HepG2 (cell line): Measurements from ENCODE around the gene SLC4A2. TPM values are rescaled to one million over a fixed set of nuclear protein-coding genes. Genes with fewer than 3 reads are reported as not detected.

Experiments
- ATAC-seq: fragments of 200-7000 bp; cut with Tn5 transposase; 3 replicates; pipeline ENCODE4 v1.9.1; 2020; ENCODE audit warnings: mild to moderate bottlenecking, moderate library complexity
- BruUV-seq: library from RNA; stranded (reverse); fragments of 400-500 nt; replicated peaks from 2 replicates; lab custom pipeline; 2021; lab: Mats Ljungman, UMichigan
- CTCF ChIA-PET: fragments of 300-600 bp; formaldehyde crosslinking; extraction: SDS; loops from one replicate; lab custom pipeline; 2021; ENCODE audit warnings: low total read pairs, inconsistent platforms, low intra/inter-chr PET ratio; lab: Yijun Ruan, JAX
- POLR2A ChIA-PET: fragments of 350-600 bp; sonication (Branson Sonifier 250); formaldehyde crosslinking; loops from one replicate; lab custom pipeline; 2020; ENCODE audit warnings: antibody characterized with exemption, inconsistent platforms; lab: Yijun Ruan, JAX
- DNase-seq: peaks from one replicate; pipeline ENCODE4 v3.0.0-alpha.2; 2015; ENCODE audit warnings: low spot score
- FAIRE-seq: peaks from 3 replicates; lab custom pipeline; 2011; peaks lifted over from hg19 to GRCh38; lab: Jason Lieb, UNC
- H2AFZ ChIP-seq: one replicate; pipeline ENCODE4 v1.6.1; 2011; ENCODE audit warnings: low read length, inconsistent platforms
- H3K27ac ChIP-seq: fragments of 300-600 bp; 3 replicates; pipeline ENCODE4 v1.8.0; 2011; ENCODE audit warnings: mixed run types, mild to moderate bottlenecking, mixed read lengths, low read length, inconsistent platforms; ENCODE audit not compliant: insufficient read depth; ENCODE audit errors: extremely low read length
- H3K27me3 ChIP-seq, 2 experiments: fragments of 200-600 bp in 1 of 2; 2 replicates in 1 of 2; 3 replicates in 1 of 2; pipeline versions ENCODE4 v1.6.0 to v1.8.0; 2011; ENCODE audit warnings: low read length in 2 of 2, mild to moderate bottlenecking in 2 of 2, moderate library complexity in 2 of 2, inconsistent platforms in 1 of 2; ENCODE audit not compliant: insufficient read depth in 2 of 2, control insufficient read depth in 1 of 2
- H3K36me3 ChIP-seq, 2 experiments: fragments of 200-600 bp in 1 of 2; replicated peaks in 1 of 2; 2 replicates in 1 of 2; 3 replicates in 1 of 2; pipeline versions ENCODE4 v1.5.1 to v1.8.0; 2011; ENCODE audit warnings: low read length in 2 of 2, inconsistent platforms in 1 of 2; ENCODE audit not compliant: insufficient read depth in 2 of 2, control insufficient read depth in 1 of 2
- H3K4me1 ChIP-seq: 2 replicates; pipeline ENCODE4 v1.5.1; 2012; ENCODE audit warnings: low read length, inconsistent platforms; ENCODE audit not compliant: insufficient read depth
- H3K4me2 ChIP-seq: 2 replicates; pipeline ENCODE4 v1.6.0; 2011; ENCODE audit warnings: low read depth, low read length, inconsistent platforms
- H3K4me3 ChIP-seq, 3 experiments: fragments of 200-600 bp in 1 of 3; sonication (generic), shearing (Covaris generic) in 1 of 3; replicated peaks in 1 of 3; 2 replicates each; pipeline ENCODE4 v1.5.1; 2011 to 2016; ENCODE audit warnings: low read length in 3 of 3, inconsistent platforms in 2 of 3, low read depth in 2 of 3, mild to moderate bottlenecking in 2 of 3, control low read depth in 1 of 3, mixed read lengths in 1 of 3; ENCODE audit not compliant: insufficient read depth in 1 of 3
- H3K79me2 ChIP-seq: one replicate; pipeline ENCODE4 v1.6.1; 2011; ENCODE audit warnings: low read length, inconsistent platforms; ENCODE audit not compliant: insufficient read depth
- H3K9ac ChIP-seq: 2 replicates; pipeline ENCODE4 v1.6.0; 2011; ENCODE audit warnings: mild to moderate bottlenecking, low read depth, low read length, inconsistent platforms; ENCODE audit not compliant: insufficient read depth
- H3K9me3 ChIP-seq: 2 replicates; pipeline ENCODE4 v1.5.1; 2012; ENCODE audit warnings: mild to moderate bottlenecking, low read length
- H4K20me1 ChIP-seq: 2 replicates; pipeline ENCODE4 v1.6.0; 2011; ENCODE audit warnings: inconsistent platforms, mild to moderate bottlenecking, low read length, moderate library complexity; ENCODE audit not compliant: insufficient read depth
- CHD4 ChIP-seq: fragments of 200-600 bp; sonication (generic); IDR thresholded peaks from 2 replicates; pipeline ENCODE4 v1.7.0; 2017; ENCODE audit warnings: mild to moderate bottlenecking, low read length, borderline replicate concordance
- FOSL1 ChIP-seq: sonication (generic); formaldehyde crosslinking; IDR thresholded peaks from 2 replicates; pipeline ENCODE4 v1.9.0; 2021; ENCODE audit warnings: missing genetic modification reagents, borderline replicate concordance
- HCFC1 ChIP-seq: fragments of 150-350 bp; IDR thresholded peaks from 2 replicates; pipeline ENCODE4 v1.6.1; 2014; ENCODE audit warnings: low read depth, low read length
- HDAC2 ChIP-seq: sonication (generic); formaldehyde crosslinking; IDR thresholded peaks from 2 replicates; pipeline ENCODE4 v1.4.0; 2020; ENCODE audit warnings: missing genetic modification reagents
- HDAC6 ChIP-seq: fragments of 200-600 bp; sonication (generic); IDR thresholded peaks from 2 replicates; pipeline ENCODE4 v1.7.0; 2017; ENCODE audit warnings: mild to moderate bottlenecking, antibody characterized with exemption, low read length, low read depth
- NR2C2 ChIP-seq: sonication (generic); formaldehyde crosslinking; IDR thresholded peaks from 2 replicates; pipeline ENCODE4 v1.4.0; 2020; ENCODE audit warnings: missing genetic modification reagents, mild to moderate bottlenecking, moderate library complexity, borderline replicate concordance
- NR3C1 ChIP-seq: sonication (generic); formaldehyde crosslinking; IDR thresholded peaks from 2 replicates; pipeline ENCODE4 v1.4.0; 2020; ENCODE audit warnings: missing genetic modification reagents
- SATB2 ChIP-seq: sonication (generic); formaldehyde crosslinking; IDR thresholded peaks from 2 replicates; pipeline ENCODE4 v1.5.0; 2020; ENCODE audit warnings: missing genetic modification reagents
- SCMH1 ChIP-seq: sonication (generic); formaldehyde crosslinking; IDR thresholded peaks from 2 replicates; pipeline ENCODE4 v1.9.0; 2021; ENCODE audit warnings: missing genetic modification reagents, mild to moderate bottlenecking, borderline replicate concordance
- TAF1 ChIP-seq: sonication (generic); formaldehyde crosslinking; IDR thresholded peaks from 2 replicates; pipeline ENCODE4 v1.4.0; 2020; ENCODE audit warnings: missing genetic modification reagents
- TCF7L2 ChIP-seq: IDR thresholded peaks from 2 replicates; pipeline ENCODE4 v1.6.1; 2011; ENCODE audit warnings: mild to moderate bottlenecking, low read depth, low read length, moderate library complexity
- TOPORS ChIP-seq: sonication (generic); formaldehyde crosslinking; IDR thresholded peaks from 2 replicates; pipeline ENCODE4 v1.8.0; 2023; ENCODE audit warnings: mild to moderate bottlenecking, missing genetic modification reagents
- ZFP36L1 ChIP-seq: sonication (generic); formaldehyde crosslinking; IDR thresholded peaks from 2 replicates; pipeline ENCODE4 v1.8.0; 2022; ENCODE audit warnings: mild to moderate bottlenecking, missing genetic modification reagents, moderate library complexity
- ZNF205 ChIP-seq: IDR thresholded peaks from 2 replicates; pipeline ENCODE4 v1.6.1; 2018; ENCODE audit warnings: missing biosample characterization, missing genetic modification reagents
- ZNF720 ChIP-seq: sonication (generic); formaldehyde crosslinking; IDR thresholded peaks from 2 replicates; pipeline ENCODE4 v1.4.0; 2020; ENCODE audit warnings: missing genetic modification reagents
- WGBS: methylation state at CpG from one replicate; pipeline ENCODE4 v1.1.6; 2017; ENCODE audit warnings: low lambda C conversion rate; 5-methylcytosine and 5-hydroxymethylcytosine counted together
- in situ Hi-C: cut with HindIII; loops from 2 replicates; pipeline ENCODE4 v1.10.0; 2017; ENCODE audit warnings: low pct_unique_long_range_greater_than_20kb; ENCODE audit not compliant: extremely low pct_ligation_motif_present
- intact Hi-C: fragments of 100-400 bp; cut with micrococcal nuclease; formaldehyde crosslinking; loops from one replicate; pipeline ENCODE4 v1.10.0; 2022; ENCODE audit not compliant: unreplicated experiment
- polyA plus RNA-seq, 8 experiments: library from polyadenylated mRNA; depleted of rRNA in 3 of 8; stranded (reverse) in 7 of 8; unstranded in 1 of 8; fragments of >200 nt; fragmentation: Illumina TruSeq in 4 of 8; extraction: Trizol in 4 of 8; gene quantifications; 2 replicates each; pipeline versions ENCODE4 v1.2.1 to v1.2.3, GENCODE V29; 2011 to 2016; ENCODE audit warnings: low read depth in 4 of 8, missing spikeins in 1 of 8, mixed read lengths in 1 of 8; ENCODE audit not compliant: insufficient read depth in 1 of 8
- total RNA-seq, 5 experiments: library from RNA; depleted of rRNA; stranded (reverse); fragments of >200 nt; fragmentation: Illumina TruSeq; extraction: Trizol; gene quantifications; 2 replicates each; pipeline ENCODE4 v1.2.3, GENCODE V29; 2016; ENCODE audit warnings: low read depth in 1 of 5
- TF ChIP-seq, protein P1 (sequence below): sonication (generic); formaldehyde crosslinking; IDR thresholded peaks from 2 replicates; pipeline ENCODE4 v1.8.1; 2023; ENCODE audit warnings: missing genetic modification reagents, mild to moderate bottlenecking, borderline replicate concordance

SLC4A2 gene
- total and polyA plus RNA-seq, 2 of the 13 experiments (the other 11 are each of a cell fraction or from before 2014, with no cell fraction given): 51.9 to 73.4 TPM

DNA sequence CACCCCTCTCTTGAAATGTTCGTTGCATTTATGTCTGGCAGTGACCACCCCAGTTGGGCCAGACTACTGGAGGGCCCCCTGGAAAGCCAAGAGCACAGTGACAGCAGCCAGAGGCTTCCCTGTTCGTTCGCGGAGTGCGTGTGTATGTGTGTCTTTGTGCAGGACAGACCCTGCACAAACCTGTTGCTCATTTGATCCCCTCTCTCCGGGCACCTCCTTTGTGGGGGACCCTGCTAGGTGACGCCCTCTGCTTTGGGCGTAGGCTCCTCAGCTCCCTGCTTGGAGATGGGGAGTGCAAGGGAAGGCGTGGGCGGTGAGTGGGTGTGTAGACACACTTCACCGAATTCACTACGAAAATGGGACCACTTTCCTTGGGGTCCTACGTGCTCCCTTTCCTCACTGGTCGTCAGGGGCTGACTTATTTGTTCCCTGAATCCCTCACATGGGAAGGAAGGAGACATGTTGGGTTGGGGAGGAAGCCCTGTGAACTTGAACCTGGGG, 65.6 kb downstream of the SLC4A2 start:
- FAIRE-seq (no peak), DNase-seq (no peak), ATAC-seq (no peak)
- BruUV-seq: no TSS peak
- H3K4me3 ChIP-seq: no peak overlapping the region
- H3K4me1 ChIP-seq: no peaks in the 10 kb centered on the region
- H3K9me3 ChIP-seq: no peaks in the 10 kb centered on the region
- CTCF ChIA-PET: interaction anchor here (3.1 kb wide), 1 partner anchor 47 kb away, joined by 67 read pairs; no protein-coding TSS in a partner anchor
- peaks cover 6% of the 10 kb centered on the region; the same call in 1 of the 2 replicates for H4K20me1 ChIP-seq
- H3K4me2 ChIP-seq: no peak overlapping the region
- H3K27me3 ChIP-seq: no peaks in the 10 kb centered on the region
- intact Hi-C loops (no loop called here), in situ Hi-C loops (loop anchor here (10.0 kb wide), 1 partner anchor 180 kb away; no protein-coding TSS in a partner anchor)
- H3K79me2 ChIP-seq: no peaks in the 10 kb centered on the region
- no peak overlapping the region for H2AFZ ChIP-seq
- POLR2A ChIA-PET: no interaction called here
- H3K27ac ChIP-seq: no peak overlapping the region
- no peak overlapping the region for H3K9ac ChIP-seq
- TF ChIP-seq FOSL1 (CRISPR knock-in tag) (no peak), NR2C2 (CRISPR knock-in tag) (no peak), HDAC6 (no peak), CHD4 (no peak), ZFP36L1 (CRISPR knock-in tag) (no peak), NR3C1 (CRISPR knock-in tag) (no peak), ZNF205 (CRISPR knock-in tag) (no peak), SATB2 (CRISPR knock-in tag) (no peak), ZNF720 (no peak), TCF7L2 (no peak), SCMH1 (CRISPR knock-in tag) (no peak), HDAC2 (CRISPR knock-in tag) (no peak), HCFC1 (no peak), TAF1 (CRISPR knock-in tag) (no peak), TOPORS (CRISPR knock-in tag) (no peak)
- TF ChIP-seq, protein P1, sequence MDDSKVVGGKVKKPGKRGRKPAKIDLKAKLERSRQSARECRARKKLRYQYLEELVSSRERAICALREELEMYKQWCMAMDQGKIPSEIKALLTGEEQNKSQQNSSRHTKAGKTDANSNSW (CRISPR knock-in tag): no peak
- TF ChIP-seq, all 625 proteins: peak for 0
- peaks cover 18 to 50% of the 10 kb centered on the region in 2 experiments for H3K36me3 ChIP-seq
- 85% methylated on average over 9 of the region's 14 CpGs for WGBS
